ENCODE measurements around the gene DNAJC4.

Gene DNAJC4

DNA sequence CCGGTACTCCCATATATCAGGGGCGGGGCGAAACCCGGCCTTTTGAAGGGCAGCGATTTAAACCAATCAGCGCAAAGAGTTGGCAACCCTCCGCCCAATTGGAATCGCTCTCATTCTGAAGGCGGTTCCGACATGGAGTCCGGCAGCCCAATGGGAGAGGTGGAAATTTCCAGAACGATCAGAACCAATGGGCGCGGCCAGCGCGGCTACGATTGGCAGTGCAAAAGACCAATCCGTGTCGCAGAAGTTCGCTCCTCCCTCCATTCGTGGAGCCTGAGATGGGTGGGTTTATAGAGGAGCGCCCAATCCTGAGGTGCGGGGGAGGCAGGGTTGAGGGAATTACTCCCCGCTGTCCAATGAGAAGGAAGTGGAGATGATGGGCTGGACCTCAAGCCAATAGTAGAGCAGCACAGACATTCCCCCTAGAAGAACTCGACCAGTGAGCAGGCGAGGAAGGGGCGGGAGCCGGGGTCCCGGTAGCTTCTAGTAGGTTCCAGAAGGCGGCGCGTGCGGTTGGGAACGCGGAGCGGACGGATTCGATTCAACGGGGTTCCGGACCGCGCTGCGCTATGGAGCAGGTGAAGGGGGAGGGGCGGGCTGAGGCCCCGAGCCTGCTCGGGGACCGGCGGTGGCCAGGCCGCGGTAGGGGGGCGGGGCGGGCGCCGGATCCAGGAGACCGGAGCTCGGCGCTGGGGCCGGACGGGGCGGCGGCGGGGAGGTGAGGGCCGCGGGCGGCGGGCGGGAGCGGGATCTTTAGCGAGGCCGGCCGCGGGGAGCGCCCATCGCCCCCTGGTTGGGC is 44.5 kb upstream of the DNAJC4 start, which contains the start of gene STIP1:
TSS of gene STIP1 (plus strand) at position 479 of the 799 bp plus-strand sequence. CDS start at position 570, 91 bp downstream.
- in situ Hi-C loops (cut with MboI; ENCODE audit: low pct_unique_long_range_greater_than_20kb, low sequenced_read_pairs, unreplicated experiment) = no loop called here
- TF ChIP-seq CTCF (IDR thresholded peaks at IDR 0.05; ENCODE audit: extremely low read depth, insufficient read depth, missing control alignments) = peak; percentile 43
- DNase-seq (ENCODE audit: low spot score) = peak; percentile 99

- no peak for DNase-seq (ENCODE audit: low spot score)
- TF ChIP-seq CTCF (IDR thresholded peaks at IDR 0.05; ENCODE audit: extremely low read depth, insufficient read depth, missing control alignments) = no peak
- in situ Hi-C loops (cut with MboI; ENCODE audit: low pct_unique_long_range_greater_than_20kb, low sequenced_read_pairs, unreplicated experiment) = no loop called here
Observed at GRCh38 chr11:64186492-64187165, 43.7 kb upstream of the DNAJC4 start.

DNA sequence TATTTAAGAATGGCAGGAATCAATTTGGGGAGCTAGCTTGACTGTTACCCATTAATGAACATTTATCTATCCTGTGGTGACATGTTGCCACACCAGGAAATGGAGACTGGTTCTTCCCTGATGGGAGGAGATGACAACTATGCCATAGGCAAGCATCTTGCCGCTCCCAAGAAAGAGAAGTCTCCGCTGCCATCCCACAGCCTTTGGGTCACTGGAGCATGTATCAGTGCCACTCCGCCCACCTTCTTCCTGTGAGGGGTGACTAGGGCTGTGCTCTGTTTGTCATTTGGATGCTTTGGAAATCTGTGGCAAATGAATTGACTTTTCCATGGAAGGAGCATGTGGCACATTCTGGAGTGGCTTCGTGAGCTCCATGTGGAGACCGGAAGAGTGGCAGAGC is 37.9 kb upstream of the DNAJC4 start:
- in situ Hi-C loops (cut with MboI; ENCODE audit: low pct_unique_long_range_greater_than_20kb, low sequenced_read_pairs, unreplicated experiment) = no loop called here
- DNase-seq (ENCODE audit: low spot score) = no peak
- no peak for TF ChIP-seq CTCF (IDR thresholded peaks at IDR 0.05; ENCODE audit: extremely low read depth, insufficient read depth, missing control alignments)

DNA sequence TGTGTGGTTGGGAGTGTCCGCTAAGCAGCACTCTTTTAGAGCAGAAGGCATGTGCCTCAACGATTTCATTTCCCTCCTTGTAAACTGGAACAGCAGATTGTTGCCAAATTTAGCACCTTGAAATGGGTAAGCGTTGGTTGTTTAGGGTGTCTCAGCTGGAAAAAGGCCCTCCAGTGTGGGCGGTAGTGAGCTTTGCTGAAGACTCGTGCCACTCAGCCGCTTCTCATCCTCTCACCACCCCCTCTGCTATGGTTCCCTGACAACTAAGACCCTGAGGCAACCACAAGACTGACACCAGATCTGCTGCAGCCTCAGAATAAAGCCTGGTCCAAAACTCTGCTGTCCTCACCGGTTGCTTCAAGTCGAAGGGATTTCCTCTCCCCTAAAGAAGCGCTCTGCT is 33.7 kb upstream of the DNAJC4 start:
- no peak for DNase-seq (ENCODE audit: low spot score)
- in situ Hi-C loops (cut with MboI; ENCODE audit: low pct_unique_long_range_greater_than_20kb, low sequenced_read_pairs, unreplicated experiment) = no loop called here
- TF ChIP-seq CTCF (IDR thresholded peaks at IDR 0.05; ENCODE audit: extremely low read depth, insufficient read depth, missing control alignments) = no peak

GRCh38 chr11:64198511-64198910 is 31.8 kb upstream of the DNAJC4 start:
- DNase-seq (ENCODE audit: low spot score) = no peak
- in situ Hi-C loops (cut with MboI; ENCODE audit: low pct_unique_long_range_greater_than_20kb, low sequenced_read_pairs, unreplicated experiment) = no loop called here
- TF ChIP-seq CTCF (IDR thresholded peaks at IDR 0.05; ENCODE audit: extremely low read depth, insufficient read depth, missing control alignments) = no peak

DNA sequence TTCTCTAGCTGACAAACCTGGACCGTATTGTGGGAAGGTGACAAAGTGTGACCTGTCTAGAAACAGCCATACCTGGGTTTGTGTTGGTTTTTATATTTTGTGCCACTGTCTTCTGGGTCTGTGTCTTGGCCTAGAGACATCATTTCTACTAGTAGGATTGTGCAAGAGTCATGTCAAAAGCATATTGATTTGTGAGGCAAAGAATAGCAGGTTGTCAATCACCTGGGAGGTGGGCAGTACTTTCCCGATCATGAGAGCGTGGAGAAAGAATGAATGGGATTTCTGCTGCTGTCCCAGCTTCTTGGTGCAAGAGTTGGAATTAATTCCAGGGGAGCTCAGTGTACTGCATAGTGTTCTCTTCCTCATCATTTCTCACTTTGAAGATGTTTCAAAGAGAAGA is 28.8 kb upstream of the DNAJC4 start:
- TF ChIP-seq CTCF (IDR thresholded peaks at IDR 0.05; ENCODE audit: extremely low read depth, insufficient read depth, missing control alignments) = no peak
- no peak for DNase-seq (ENCODE audit: low spot score)
- in situ Hi-C loops (cut with MboI; ENCODE audit: low pct_unique_long_range_greater_than_20kb, low sequenced_read_pairs, unreplicated experiment) = no loop called here
